G401.6 (cell line): ENCODE data around the gene ZNF205.

Experiments used
- FAIRE-seq: peaks from 2 replicates; lab custom pipeline; 2012; peaks lifted over from hg19 to GRCh38; lab: Jason Lieb, UNC

The ZNF205 gene

DNA sequence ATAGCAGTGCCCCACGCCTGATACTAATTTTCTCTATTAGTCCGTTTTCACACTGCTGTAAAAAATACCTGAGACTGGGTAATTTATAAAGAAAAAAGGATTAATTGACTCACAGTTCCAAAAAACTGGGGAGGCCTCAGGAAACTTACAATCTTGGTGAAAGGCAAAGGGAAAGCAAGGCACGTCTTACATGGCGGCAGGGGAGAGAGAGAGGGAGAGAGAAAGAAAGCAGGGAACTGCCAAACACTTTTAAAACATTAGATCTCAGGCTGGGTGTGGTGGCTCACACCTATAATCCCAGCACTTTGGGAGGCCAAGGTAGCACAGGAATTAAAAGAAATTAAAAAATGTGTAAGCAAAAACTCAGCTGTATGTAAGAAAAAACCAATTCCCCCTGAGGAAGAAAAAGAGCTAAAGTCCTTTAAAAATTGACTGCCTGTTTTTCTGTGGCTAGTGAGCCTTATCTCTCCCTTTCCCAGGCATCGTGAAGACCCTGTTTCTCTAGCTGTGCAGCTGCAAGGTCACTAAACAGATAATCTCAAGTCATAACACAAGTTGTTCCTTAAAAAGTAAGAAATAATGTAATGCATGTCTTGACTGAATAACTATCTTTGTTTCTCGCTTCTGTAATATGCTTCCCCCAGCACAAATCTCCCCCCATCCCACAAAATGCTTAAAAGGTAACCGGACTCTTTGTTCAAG lies 27.3 kb upstream of the ZNF205 start:
- FAIRE-seq: no peak

DNA sequence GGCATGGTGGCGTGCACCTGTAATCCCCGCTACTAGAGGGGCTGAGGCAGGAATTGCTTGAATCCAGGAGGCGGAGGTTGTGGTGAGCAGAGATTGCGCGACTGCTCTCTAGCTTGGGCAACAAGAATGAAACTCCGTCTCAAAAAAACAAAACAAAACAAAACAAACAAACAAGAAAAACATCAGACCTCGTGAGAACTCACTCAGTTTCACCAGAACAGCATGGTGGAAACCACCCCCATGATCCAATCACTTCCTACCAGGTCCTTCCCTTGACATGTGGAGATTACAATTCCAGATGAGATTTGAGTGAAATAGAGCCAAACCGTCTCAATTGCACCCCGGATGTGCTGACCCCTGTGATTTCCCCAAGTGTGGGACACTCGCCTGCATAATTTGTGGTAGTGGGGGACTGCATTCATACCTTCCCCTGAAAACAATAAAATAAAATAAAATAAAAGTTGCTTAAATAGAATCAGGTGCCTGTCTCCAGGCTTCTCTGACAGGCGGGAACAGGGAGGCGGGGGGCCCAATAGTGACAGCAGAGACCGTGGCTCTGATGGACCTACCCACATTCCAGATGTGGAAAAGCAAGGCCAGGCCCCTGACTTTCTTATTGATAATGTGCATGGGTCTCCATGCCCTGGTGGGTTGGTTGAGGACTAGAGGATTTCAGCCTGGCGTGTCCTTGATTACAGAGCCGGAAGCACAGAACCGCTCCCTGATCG lies 26.4 kb upstream of the ZNF205 start:
- no peak for FAIRE-seq

DNA sequence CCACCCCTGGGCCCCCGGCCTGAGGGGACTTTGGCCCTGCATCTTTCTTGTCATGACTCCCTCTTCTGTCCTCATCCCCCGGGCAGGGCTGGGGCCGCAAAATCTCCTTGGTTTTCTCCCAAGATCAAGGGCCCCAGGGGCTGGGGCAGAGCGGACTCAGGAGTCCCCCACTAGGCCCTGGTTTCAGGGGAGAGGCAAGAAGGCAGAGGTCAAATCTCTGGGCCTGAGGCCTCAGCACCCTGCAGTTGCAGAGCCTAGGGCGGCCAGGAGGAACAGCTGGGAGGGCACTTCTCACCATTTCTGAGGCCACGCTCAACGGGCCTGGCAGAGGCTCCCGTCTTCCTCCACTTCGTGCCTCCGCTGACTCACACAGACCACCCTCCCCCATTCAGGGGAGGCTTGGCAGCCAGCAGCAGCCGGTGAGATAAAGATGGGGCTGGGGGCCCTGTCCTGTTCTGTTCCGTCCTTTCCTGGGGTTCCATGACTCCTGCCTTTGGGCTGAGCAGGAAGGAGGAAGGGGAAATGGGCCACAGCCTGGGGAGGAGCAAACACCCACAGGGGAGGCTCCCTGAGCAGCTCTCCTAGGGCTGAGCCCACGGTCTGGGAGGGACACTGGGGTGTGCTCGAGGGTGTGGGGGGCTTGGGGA lies 25.7 kb upstream of the ZNF205 start:
- no peak for FAIRE-seq

- no peak for FAIRE-seq
Measured at GRCh38 chr16:3087243-3088235, 24.8 kb upstream of the ZNF205 start.

DNA sequence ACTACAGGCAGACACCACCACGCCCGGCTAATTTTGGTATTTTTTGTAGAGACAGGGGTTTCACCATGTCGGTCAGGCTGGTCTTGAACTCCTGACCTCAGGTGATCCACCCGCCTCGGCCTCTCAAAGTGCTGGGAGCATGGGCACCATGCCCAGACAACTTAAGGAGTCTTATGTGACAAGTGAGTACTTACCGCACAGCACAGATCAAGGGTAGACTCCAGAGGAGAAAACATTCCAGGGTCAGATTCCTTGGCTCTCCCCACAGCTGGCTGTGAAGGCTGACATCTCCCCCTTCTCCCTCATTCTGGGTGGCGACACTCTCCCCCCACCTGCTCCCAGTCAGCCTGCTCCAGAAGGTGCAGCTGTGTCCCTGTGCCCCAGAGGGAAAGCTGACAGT lies 23.9 kb upstream of the ZNF205 start:
- no peak for FAIRE-seq

GRCh38 chr16:3088925-3089716 lies 23.3 kb upstream of the ZNF205 start:
- no peak for FAIRE-seq

DNA sequence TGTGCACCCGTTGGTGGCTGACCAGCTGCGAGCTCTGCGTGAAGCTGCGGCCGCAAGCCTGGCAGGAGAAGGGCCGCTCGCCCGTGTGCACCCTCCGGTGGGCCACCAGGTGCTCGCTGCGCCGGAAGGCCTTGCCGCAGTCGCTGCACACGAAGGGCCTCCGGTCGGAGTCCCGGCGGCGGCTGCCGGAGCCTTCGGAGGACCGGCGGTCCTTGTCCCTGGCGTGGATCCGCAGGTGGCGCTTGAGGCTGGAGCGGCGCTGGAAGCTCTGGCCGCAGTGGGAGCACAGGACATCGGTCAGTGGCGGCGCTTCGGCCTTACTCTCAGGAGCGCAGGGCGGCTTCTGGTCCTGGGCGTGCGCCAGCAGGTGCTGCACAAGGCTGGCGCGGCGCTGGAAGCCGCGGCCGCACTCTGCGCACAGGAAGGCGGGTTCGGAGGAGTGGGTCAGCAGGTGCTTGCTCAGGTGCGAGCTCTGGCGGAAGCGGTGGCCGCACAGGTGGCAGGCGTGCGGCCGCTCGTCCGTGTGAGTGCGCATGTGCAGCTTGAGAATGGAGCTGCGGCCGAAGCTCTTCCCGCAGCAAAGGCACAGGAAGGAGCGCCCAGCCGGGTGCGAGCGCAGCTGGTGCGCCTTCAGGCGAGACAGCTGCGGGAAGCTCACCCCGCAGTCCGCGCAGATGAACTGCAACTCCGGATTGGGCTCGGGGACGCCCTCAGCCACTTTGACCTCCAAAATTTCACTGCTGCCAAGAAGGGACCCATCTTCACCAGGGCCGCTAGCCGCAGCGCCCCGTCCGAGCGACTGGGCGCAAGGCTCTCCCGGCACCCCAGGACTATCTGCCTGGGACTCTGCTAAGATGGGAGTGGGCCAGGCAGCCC lies 22.4 kb upstream of the ZNF205 start:
- no peak for FAIRE-seq

DNA sequence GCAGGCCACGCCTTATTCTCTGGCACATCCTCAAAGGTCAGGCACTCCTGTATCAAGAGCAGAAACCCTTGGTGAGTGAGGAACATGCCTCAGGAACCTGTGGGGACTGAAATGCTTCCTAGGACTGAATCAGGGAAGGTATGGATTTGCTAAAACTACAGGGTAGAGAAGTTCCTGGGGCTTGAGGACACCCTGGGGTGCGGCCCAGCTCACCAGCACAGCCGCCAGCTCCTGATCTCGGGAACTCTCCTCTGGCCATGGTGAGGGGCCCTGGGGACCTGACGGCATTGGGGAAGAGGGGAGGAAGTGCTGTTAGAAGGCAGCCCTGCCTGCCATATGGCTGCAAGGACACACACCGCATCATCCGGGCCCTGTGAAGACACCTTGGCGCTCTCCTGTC lies 20.8 kb upstream of the ZNF205 start:
- no peak for FAIRE-seq

- no peak for FAIRE-seq
Measured at GRCh38 chr16:3092501-3092941, 19.9 kb upstream of the ZNF205 start.

DNA sequence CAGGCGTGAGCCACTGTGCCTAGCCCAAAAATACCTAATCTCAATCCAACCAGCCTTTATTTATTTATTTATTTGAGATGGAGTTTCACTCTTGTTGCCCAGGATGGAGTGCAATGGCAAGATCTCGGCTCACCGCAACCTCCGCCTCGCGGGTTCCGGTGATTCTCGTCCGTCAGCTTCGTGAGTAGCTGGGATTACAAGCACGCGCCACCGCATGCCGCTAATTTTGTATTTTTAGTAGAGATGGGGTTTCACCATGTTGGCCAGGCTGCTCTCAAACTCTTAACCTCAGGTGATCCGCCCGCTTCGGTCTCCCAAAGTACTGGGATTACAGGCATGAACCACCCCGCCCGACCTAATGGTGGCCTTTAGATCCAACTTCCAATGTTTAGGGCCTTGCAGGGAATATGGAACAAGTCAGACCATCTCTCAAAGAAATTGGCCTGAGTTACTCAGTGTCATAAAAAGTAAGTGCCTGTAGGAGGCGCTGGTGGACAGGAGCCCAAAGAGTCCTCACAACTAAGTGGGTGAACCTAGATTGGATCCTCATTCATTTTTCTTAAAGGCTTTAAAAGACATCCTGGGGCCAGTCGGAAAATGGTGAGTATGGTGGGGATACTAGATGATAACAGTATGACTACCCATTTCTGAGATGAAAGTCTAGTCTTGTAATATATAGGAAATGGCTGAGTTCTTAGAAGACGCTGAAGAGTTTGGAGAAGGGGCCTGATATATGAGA lies 17.9 kb upstream of the ZNF205 start:
- FAIRE-seq: peak; percentile 69

GRCh38 chr16:3095869-3096268 lies 16.5 kb upstream of the ZNF205 start:
- no peak for FAIRE-seq

GRCh38 chr16:3096362-3096761 lies 16.0 kb upstream of the ZNF205 start:
- FAIRE-seq: no peak

DNA sequence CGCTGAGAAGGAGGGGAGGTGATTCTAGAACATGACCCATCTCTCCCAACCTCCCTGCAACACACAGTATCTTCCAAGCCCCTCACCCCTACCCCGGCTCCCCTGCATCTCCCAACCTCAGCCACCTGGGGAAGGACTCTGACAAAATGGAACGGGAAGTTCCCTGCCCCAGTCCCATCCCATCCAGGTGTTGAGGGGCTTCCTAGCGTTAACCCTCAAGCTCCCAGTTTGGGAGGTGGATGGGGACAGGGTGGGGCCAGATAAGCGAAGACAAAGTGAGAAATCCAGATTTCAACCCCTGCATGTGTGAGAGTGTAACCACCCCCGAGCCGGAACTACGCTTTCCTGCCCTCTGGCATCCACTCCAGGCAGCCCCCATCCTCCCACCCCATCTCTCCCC lies 15.1 kb upstream of the ZNF205 start:
- FAIRE-seq: no peak

DNA sequence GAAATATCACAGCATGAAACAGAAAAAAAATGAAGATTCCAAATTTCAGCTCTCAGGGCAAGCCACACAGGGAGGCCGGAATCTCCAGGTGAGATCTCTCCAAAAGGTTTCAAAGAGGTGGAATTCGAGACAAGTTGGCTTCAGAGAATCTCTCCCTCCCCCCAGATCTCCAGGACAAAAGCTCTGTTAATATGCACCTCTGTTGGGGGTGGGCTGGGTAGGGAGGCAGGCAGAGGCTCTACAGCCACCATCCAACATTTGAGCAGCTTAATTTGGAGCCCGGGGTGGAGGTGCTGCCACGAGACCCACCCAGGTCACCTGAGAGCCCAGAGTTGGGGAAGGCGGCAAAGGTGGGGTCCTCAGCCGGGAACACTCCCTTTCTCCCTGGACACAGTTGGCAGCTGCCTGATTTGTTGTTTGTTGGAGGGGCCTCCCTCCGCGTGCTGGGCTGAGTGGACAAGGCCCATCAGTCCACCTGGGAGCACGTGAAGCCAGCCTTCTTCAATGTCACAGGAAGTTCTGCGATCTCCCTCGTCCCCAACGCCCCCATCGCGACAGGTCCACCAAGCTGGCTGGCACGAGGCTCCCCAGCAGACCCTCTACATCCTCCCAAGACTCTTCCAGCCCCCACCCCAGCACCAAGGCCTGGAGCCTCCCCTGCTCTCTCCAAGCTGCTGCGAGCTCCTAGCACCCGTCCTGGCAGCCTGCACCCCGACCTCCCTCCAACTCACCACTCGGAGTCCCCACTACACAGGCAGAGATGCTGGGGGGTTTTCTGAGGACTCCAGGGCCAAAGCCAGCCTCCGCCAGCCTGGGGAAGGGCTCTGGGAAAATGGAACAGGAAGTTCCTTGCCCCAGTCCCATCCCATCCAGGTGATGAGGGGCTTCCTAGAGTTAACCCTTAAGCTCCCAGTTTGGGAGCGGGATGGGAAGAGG lies 13.7 kb upstream of the ZNF205 start, which contains the start of gene ZSCAN10:
TSS of gene ZSCAN10 (minus strand) at position 836 of the 936 bp plus-strand sequence. CDS start 6,357 bp downstream, outside the sequence.
- FAIRE-seq: no peak

DNA sequence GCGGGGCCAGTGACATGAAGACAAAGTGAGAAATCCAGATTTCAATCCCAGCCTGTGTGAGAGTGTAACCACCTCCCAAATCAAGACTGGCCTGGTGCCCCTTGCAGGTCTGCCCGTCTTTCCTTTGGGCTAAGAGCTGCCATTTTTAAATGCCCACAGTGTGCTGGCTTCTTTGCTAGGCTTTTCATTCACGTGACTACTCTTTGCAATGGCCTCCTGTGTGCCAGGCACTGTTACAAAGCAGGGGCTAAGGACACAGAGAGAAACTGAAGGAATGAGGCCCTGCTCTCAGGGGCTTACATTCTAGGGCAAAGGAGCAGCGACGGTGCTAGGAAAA lies 13.0 kb upstream of the ZNF205 start:
- no peak for FAIRE-seq

DNA sequence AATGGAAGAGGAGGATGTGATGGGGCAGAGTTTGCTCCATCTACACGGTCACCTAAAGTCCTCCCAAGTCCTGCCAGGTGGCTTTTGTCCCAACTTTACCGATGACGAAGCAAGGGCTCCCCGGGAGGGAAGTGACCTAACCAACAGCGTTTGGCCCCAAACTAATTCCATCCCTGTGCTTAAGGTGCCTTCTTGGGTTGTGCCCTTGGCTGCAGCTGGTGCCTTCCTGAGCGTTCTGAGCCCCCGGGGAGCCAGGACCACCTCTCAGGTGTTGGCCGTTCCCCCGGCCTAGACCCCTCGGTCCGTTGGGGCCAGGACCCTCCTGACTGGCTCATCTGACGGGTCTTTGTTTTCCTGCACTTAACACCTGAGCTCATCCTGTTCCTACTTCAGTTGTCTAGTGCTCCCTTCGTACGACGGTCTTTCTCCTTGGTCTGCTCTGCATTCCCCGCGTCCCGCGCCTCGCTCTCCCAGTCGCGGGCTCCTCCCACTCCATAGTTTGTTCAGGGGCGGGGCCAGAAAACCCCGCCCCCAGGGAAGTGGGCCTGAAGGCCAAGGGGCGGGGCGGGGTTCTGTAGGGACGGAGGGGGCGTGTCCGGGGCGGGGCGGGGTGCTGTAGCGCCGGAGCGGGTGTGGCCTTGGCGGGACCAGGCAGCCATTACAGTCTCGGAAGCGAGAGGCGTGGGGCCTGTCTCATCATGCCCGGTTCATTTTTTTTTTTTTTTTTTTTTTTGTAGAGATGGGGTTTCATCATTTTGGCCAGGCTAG lies 12.5 kb upstream of the ZNF205 start:
- peak; percentile 54 for FAIRE-seq

DNA sequence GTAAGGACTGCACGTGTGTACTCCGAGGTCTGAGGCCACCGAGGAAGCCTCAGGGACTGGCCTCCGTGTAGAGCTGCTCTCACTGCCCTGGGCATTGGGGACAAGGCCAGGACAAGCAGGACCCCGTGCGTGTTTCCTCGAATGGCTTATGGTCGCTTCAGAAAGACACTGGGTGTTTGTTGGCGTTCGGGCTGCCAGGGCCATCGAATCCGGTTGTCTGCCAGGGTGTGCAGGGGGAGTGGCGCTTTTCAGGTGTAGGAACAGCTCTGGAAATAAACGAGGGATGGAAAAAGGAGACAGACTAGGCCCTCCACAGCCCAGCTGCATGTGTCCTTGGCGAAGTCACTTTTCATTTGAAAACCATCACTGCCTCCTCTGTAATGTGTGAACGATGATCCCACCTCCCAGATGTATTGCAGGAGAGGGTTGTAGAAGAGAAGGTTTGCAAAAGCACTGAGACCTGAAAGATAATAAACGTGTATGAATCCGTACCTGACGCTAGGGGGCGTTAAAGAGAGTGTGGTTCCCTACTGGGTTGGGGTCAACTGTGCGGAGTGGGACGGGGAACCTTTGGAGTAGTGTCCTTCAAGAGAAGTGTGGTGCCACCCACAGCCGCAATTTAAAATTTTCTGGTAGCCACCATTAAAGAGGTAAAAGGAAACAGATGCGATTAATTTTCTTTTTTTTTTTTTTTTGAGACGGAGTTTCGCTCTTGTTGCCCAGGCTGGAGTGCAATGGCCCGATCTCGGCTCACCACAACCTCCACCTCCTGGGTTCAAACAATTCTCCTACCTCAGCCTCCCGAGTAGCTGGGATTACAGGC lies 11.2 kb upstream of the ZNF205 start:
- FAIRE-seq: no peak
